ENCODE results near the gene ITPRIPL2.

The ITPRIPL2 gene

GRCh38 chr16:19145010-19145409, 31.2 kb downstream of the ITPRIPL2 start:
- no peak for DNase-seq

DNA sequence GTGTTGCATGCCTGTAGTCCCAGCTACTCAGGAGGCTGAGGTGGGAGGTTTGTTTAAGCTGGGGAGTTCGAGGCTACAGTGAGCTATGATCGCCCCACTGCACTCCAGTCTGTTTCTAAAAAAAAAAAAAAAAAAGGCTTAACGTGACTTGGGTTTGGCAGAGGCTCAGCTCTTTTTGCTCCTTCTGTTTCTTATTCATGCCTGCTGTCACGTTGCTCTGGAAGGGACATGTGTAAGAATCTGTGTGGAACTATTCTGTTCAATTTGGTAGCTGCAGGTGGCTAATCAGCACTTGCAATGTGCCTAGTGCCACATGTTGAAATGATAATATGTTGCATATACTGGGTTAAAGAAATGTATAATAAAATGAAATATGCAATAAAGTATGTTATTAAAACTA, 33.4 kb downstream of the ITPRIPL2 start:
- DNase-seq, result no peak

- no peak for DNase-seq
Observed at GRCh38 chr16:19147627-19148026, 33.9 kb downstream of the ITPRIPL2 start.

DNA sequence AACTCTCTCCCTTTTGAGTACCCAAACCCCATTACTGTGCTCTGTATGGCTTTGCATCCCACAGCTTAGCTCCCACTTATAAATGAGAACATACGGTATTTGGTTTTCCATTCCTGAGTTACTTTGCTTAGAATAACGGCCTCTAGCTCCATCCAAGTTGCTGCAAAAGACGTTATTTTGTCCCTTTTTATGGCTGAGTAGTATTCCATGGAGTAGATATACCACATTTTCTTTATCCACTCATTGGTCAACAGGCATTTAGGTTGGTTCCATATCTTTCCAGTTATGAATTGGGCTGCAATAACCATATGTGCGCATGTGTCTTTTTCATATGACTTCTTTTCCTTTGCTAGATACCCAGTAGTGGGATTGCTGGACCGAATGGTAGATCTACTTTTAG, 34.4 kb downstream of the ITPRIPL2 start:
- DNase-seq, result no peak

DNA sequence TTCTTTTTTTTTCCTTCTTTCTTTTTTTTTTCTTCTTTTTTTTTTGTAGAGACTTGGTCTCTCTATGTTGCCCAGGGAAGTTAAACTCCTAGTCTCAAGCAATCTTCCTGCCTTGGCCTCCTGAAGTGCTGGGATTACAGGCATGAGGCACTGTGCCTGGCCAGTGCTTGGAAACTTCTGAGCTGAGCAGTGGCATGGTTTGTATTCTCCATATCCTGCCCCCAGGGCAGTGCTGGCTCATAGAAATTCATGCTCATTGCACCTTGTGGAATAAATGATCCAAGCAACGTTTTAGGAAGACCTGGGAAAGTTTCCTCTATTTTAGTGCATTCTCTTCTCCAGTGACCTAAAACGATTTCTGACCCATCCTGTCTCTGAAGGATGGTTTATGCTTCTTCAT, 37.5 kb downstream of the ITPRIPL2 start:
- no peak for DNase-seq

GRCh38 chr16:19152042-19152441, 38.3 kb downstream of the ITPRIPL2 start:
- no peak for DNase-seq

DNA sequence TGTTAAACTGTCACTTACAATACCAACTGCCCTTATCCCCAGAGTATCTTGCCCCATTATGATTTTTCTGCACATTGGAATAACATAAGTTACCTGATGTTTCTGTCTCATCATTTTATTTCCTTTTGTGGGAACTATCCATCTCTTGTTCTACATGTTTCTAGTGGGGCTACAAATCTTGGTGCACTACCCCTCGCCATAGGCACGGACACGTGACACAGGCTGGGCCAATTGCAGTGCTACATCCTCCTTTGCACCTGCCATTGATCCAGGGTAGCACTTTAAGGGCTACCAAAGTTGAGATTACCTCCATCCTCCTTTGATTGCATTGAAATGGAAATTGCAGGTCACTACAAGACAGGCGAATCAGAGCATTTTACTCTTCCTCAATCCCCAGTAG, 40.1 kb downstream of the ITPRIPL2 start:
- DNase-seq, result no peak

- DNase-seq, result no peak
Observed at GRCh38 chr16:19162085-19162484, 48.3 kb downstream of the ITPRIPL2 start.

DNA sequence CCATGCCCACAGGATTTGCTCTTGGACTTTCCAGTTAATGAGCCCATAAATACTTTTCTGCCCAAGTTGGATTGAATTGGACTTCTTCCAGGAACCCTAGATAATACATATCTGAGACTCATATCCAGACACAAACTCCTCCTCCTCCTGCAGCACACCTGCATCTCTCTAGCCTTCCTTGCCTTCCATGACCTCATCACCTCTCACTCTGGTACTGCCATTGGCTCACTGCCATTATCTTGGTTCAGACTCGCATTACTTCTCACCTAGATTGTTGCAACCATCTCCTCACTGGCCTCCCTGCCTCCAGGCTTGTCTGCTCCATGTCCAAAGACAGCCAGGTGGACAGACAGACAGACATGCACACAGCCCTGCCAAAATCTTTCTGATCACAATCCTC, 49.5 kb downstream of the ITPRIPL2 start:
- no peak for DNase-seq

GRCh38 chr16:19164285-19164684, 50.5 kb downstream of the ITPRIPL2 start:
- no peak for DNase-seq

DNA sequence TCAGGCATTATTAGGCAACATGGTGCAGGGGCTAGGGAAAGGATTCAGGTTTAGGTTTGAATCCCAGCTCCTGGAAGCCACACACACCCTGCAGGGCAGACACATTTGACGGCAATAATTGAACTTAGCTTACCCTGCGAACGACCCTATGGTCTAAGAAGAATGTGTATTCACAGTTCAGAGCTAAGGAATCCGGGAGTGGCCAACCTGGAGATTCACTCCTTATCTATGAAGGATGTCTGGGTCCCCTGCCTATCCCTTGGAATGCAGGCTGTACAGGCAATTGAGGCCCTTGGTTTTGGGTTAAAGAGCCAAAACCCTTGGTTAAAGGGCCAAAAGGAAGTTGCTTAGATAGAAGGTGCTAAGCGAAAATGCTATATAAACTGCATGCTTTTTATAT, 51.3 kb downstream of the ITPRIPL2 start:
- DNase-seq, result no peak

- DNase-seq, result no peak
Observed at GRCh38 chr16:19166500-19166899, 52.7 kb downstream of the ITPRIPL2 start.

DNA sequence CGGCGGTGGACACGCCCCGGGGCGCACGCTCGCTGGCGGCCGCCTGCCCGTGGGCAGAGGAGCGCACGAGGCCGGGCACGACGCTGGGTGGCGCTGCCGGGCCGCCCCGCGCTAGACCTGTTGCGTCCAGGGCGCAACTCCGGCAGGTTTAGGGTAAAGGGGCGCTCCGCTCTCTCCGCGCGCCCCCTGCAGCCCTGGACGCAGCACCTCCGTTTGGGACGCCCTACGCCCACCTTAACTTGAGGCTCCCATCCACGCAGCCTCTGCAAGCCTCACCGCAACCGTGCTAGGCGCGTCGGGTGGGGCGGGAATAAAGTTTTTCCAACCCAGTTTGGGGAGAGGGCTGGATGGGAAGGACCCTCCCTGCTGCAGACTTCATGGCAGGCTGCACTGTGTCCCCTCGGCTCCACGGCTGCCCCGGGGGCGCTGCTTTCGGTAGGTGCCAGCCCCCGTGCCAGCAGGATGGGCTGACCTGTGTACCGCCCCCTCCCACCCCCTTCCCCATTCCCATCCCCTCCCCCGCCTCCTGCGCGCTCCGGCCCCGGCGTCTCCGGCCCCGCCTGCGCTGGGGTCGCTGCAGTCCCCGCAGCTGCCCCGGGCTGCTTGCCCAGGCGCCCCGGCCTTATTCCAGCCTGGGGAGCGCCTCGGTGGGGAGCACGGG, 54.1 kb downstream of the ITPRIPL2 start, which contains the start of gene SYT17:
Gene SYT17, plus strand, starts transcription at position 531 of the 661 bp plus-strand sequence. CDS start 407 bp downstream, outside the sequence.
- peak in 1 of 2 experiments; percentile 23 for DNase-seq

DNA sequence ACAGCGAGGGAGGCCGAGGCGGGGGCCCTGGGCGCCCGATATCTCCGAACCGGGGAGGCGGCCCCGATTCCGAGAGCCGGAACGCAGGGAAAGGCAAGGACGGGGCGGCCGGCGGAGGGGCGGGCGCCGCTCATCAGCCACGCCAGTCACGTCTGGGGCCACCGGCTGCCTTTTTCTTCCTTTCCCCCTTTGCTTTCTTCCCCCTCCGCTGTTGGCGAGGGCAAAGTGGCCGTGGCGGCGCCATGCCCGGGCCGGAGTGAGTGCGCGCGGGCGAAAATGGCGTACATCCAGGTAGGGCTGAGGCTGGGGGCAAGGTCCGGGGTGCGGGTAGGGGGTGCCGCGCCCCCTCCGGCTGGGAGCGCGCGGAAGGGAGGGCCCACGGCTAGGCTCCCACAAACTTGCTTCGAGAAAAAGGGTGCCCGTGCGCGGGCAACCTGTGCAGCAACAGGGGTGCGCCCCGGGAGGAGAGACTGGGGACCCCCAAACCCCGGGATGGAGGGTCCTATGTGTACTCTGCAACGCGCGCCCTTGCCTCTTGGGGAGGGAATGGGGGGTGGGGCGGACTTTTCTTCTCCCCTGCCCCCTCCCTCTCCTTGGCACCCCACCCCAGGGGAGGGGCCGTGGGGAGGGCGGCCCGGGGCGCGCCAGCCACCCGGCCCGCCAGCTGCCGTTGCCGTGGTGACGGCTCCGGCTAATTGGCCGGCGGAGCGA, 54.8 kb downstream of the ITPRIPL2 start:
- DNase-seq, result no peak

GRCh38 chr16:19169082-19169639, 55.4 kb downstream of the ITPRIPL2 start:
- no peak for DNase-seq

DNA sequence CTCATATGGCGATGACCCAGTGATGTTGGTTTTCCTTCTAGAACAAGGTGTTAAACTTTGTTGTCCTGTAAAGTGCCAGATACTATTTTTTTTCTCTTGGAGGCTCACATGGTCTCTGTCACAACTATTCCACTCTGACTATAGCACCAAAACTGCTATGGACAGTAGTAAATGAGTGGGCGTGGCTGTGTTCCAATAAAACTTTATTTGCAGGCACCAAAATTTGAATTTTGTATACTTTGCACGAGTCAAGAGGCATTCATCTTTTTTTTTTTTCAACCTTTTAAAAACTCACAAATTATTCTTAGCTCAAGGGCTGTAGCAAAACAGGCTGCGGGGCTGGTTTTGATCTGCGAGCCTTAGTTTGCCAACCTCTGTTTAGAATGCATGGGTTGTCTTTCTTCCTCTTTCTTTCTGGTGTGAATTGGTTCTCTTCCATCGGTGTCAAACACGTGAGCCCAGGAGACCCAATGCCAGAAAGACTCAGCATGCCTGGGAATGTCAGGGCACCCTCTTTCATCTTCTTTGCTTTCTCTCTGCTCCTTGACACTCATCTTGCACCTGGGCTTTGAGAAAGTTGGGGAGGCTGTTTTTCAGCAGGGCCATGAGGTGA, 56.4 kb downstream of the ITPRIPL2 start:
- no peak for DNase-seq
